Adipocyte (in vitro differentiated cells): ENCODE results near the gene PAQR8.
A peak's percentile ranks its signal among the peaks of the same experiment; 100 is the strongest.

Source experiments
- DNase-seq: peaks from one replicate; pipeline ENCODE4 v3.0.0-alpha.2; 2015; ENCODE audit warnings: low read depth
- H3K27me3 ChIP-seq: replicated peaks from 2 replicates; pipeline ENCODE4 v1.7.0; 2013; ENCODE audit warnings: mild to moderate bottlenecking, low read length, moderate library complexity; ENCODE audit not compliant: control insufficient read depth, insufficient read depth
- H3K36me3 ChIP-seq: 2 replicates; pipeline ENCODE4 v1.7.0; 2013; ENCODE audit warnings: low read length, mild to moderate bottlenecking, moderate library complexity; ENCODE audit not compliant: control insufficient read depth, insufficient read depth, severe bottlenecking
- H3K4me1 ChIP-seq: 2 replicates; pipeline ENCODE4 v1.7.0; 2013; ENCODE audit warnings: mild to moderate bottlenecking, low read length, moderate library complexity; ENCODE audit not compliant: control insufficient read depth, insufficient read depth
- H3K4me3 ChIP-seq: 2 replicates; pipeline ENCODE4 v1.7.0; 2013; ENCODE audit warnings: mild to moderate bottlenecking, low read length, moderate library complexity
- H3K9ac ChIP-seq: 2 replicates; pipeline ENCODE4 v1.7.0; 2013; ENCODE audit warnings: mild to moderate bottlenecking, low read length, moderate library complexity
- H3K9me3 ChIP-seq: 2 replicates; pipeline ENCODE4 v1.7.0; 2013; ENCODE audit warnings: mild to moderate bottlenecking, low read length, moderate library complexity; ENCODE audit not compliant: control insufficient read depth

The PAQR8 gene

GRCh38 chr6:52361945-52362442 is at the start of gene PAQR8:
PAQR8 (plus strand) TSS chr6:52362151; CDS start chr6:52403214, 41,063 bp downstream.
- no peaks in the 10 kb centered on the region for H3K27me3 ChIP-seq
- peak within 1 kb of the TSS; percentile 86 for H3K9ac ChIP-seq
- peak; percentile 86 for DNase-seq
- H3K9me3 ChIP-seq, result no peaks in the 10 kb centered on the region
- H3K4me3 ChIP-seq, result peak within 1 kb of the TSS; percentile 88
- peaks cover 5% of the 10 kb centered on the region for H3K4me1 ChIP-seq
- no peaks in the 10 kb centered on the region for H3K36me3 ChIP-seq

GRCh38 chr6:52312461-52312860 is 49.5 kb upstream of the PAQR8 start:
- Histone ChIP-seq H3K4me3 (no peak overlapping the region), H3K27me3 (no peaks in the 10 kb centered on the region), H3K9ac (no peak overlapping the region), H3K9me3 (no peaks in the 10 kb centered on the region), H3K4me1 (peaks cover 3% of the 10 kb centered on the region), H3K36me3 (no peaks in the 10 kb centered on the region)
- DNase-seq, result no peak

GRCh38 chr6:52314752-52315151 is 47.2 kb upstream of the PAQR8 start:
- no peaks in the 10 kb centered on the region for H3K9me3 ChIP-seq
- peaks cover 21% of the 10 kb centered on the region for H3K4me1 ChIP-seq
- H3K27me3 ChIP-seq, result no peaks in the 10 kb centered on the region
- no peak for DNase-seq
- no peak overlapping the region for H3K4me3 ChIP-seq
- no peaks in the 10 kb centered on the region for H3K36me3 ChIP-seq
- H3K9ac ChIP-seq, result no peak overlapping the region

GRCh38 chr6:52317211-52317610 is 44.7 kb upstream of the PAQR8 start:
- Histone ChIP-seq H3K27me3 (no peaks in the 10 kb centered on the region), H3K9ac (no peak overlapping the region), H3K4me3 (no peak overlapping the region), H3K36me3 (no peaks in the 10 kb centered on the region), H3K4me1 (peaks cover 21% of the 10 kb centered on the region), H3K9me3 (no peaks in the 10 kb centered on the region)
- peak; percentile 20 for DNase-seq

- peak; percentile 76 for DNase-seq
- H3K36me3 ChIP-seq, result no peaks in the 10 kb centered on the region
Observed at GRCh38 chr6:52317841-52318581, 43.9 kb upstream of the PAQR8 start.

GRCh38 chr6:52324189-52324588 is 37.8 kb upstream of the PAQR8 start:
- H3K9ac ChIP-seq, result no peak overlapping the region
- no peaks in the 10 kb centered on the region for H3K9me3 ChIP-seq
- DNase-seq, result no peak
- H3K4me3 ChIP-seq, result no peak overlapping the region
- H3K27me3 ChIP-seq, result no peaks in the 10 kb centered on the region
- peaks cover 3% of the 10 kb centered on the region for H3K4me1 ChIP-seq
- H3K36me3 ChIP-seq, result no peaks in the 10 kb centered on the region

More at GRCh38 chr6:52317841-52318581, 43.9 kb upstream of the PAQR8 start:
- Histone ChIP-seq H3K4me3 (no peak overlapping the region), H3K27me3 (no peaks in the 10 kb centered on the region), H3K9ac (no peak overlapping the region), H3K4me1 (peaks cover 21% of the 10 kb centered on the region), H3K9me3 (no peaks in the 10 kb centered on the region)

- H3K9ac ChIP-seq, result no peak overlapping the region
- no peak for DNase-seq
- no peaks in the 10 kb centered on the region for H3K27me3 ChIP-seq
- no peak overlapping the region for H3K4me3 ChIP-seq
- no peaks in the 10 kb centered on the region for H3K36me3 ChIP-seq
- H3K9me3 ChIP-seq, result no peaks in the 10 kb centered on the region
- H3K4me1 ChIP-seq, result no peaks in the 10 kb centered on the region
Observed at GRCh38 chr6:52325695-52326471, 36.1 kb upstream of the PAQR8 start.

GRCh38 chr6:52326540-52327364 is 35.2 kb upstream of the PAQR8 start:
- H3K36me3 ChIP-seq, result no peaks in the 10 kb centered on the region
- DNase-seq, result no peak
- no peak overlapping the region for H3K9ac ChIP-seq
- no peaks in the 10 kb centered on the region for H3K27me3 ChIP-seq
- no peak overlapping the region for H3K4me3 ChIP-seq
- no peaks in the 10 kb centered on the region for H3K9me3 ChIP-seq
- H3K4me1 ChIP-seq, result no peaks in the 10 kb centered on the region

- H3K9ac ChIP-seq, result no peak overlapping the region
- DNase-seq, result no peak
- H3K27me3 ChIP-seq, result no peaks in the 10 kb centered on the region
- no peaks in the 10 kb centered on the region for H3K4me1 ChIP-seq
- H3K4me3 ChIP-seq, result no peak overlapping the region
- H3K9me3 ChIP-seq, result no peaks in the 10 kb centered on the region
- H3K36me3 ChIP-seq, result no peaks in the 10 kb centered on the region
Observed at GRCh38 chr6:52328303-52328662, 33.7 kb upstream of the PAQR8 start.

GRCh38 chr6:52328729-52329128 is 33.2 kb upstream of the PAQR8 start:
- Histone ChIP-seq H3K4me1 (no peaks in the 10 kb centered on the region), H3K36me3 (no peaks in the 10 kb centered on the region), H3K4me3 (no peak overlapping the region), H3K27me3 (no peaks in the 10 kb centered on the region), H3K9ac (no peak overlapping the region), H3K9me3 (no peaks in the 10 kb centered on the region)
- DNase-seq, result no peak

GRCh38 chr6:52330470-52330869 is 31.5 kb upstream of the PAQR8 start:
- H3K4me1 ChIP-seq, result no peaks in the 10 kb centered on the region
- no peak overlapping the region for H3K9ac ChIP-seq
- H3K4me3 ChIP-seq, result no peak overlapping the region
- DNase-seq, result no peak
- no peaks in the 10 kb centered on the region for H3K27me3 ChIP-seq
- H3K36me3 ChIP-seq, result no peaks in the 10 kb centered on the region
- no peaks in the 10 kb centered on the region for H3K9me3 ChIP-seq
